Muscle of leg (tissue), 11 donors: ENCODE data around the gene IP6K3. TPM values are rescaled to one million over a fixed set of nuclear protein-coding genes. Genes with fewer than 3 reads are reported as not detected.
A peak's percentile ranks its signal among the peaks of the same experiment; 100 is the strongest.

Experiments used
- DNase-seq: peaks from one replicate; pipeline ENCODE4 v3.0.0; 2013
- H3K27ac ChIP-seq: one replicate; pipeline ENCODE4 v1.5.1; 2013; ENCODE audit warnings: mild to moderate bottlenecking, low read length, control low read depth
- H3K27me3 ChIP-seq: one replicate; pipeline ENCODE4 v1.6.1; 2013; ENCODE audit warnings: low read length; ENCODE audit not compliant: control insufficient read depth, insufficient read depth
- H3K36me3 ChIP-seq: one replicate; pipeline ENCODE4 v1.6.1; 2013; ENCODE audit warnings: low read length; ENCODE audit not compliant: control insufficient read depth, insufficient read depth
- H3K4me1 ChIP-seq: one replicate; pipeline ENCODE4 v1.6.1; 2013; ENCODE audit warnings: low read length; ENCODE audit not compliant: control insufficient read depth, insufficient read depth
- H3K4me3 ChIP-seq: one replicate; pipeline ENCODE4 v1.5.1; 2013; ENCODE audit warnings: low read length, control low read depth
- H3K9me3 ChIP-seq: replicated peaks from 2 replicates; pipeline ENCODE4 v1.6.1; 2013; ENCODE audit warnings: low read depth, low read length; ENCODE audit not compliant: control insufficient read depth
- WGBS: methylation state at CpG from one replicate; pipeline ENCODE4 v1.1.5; 2013; ENCODE audit warnings: missing lambda C conversion rate; ENCODE audit not compliant: insufficient coverage; 5-methylcytosine and 5-hydroxymethylcytosine counted together
- polyA plus RNA-seq, 8 donors: library from polyadenylated mRNA; unstranded; fragments of 120-200 nt; gene quantifications; one replicate each; pipeline versions ENCODE4 v1.2.1 to v1.2.3, GENCODE V29; 2013; ENCODE audit warnings: inconsistent platforms in 1 of 8, low replicate concordance in 1 of 8; ENCODE audit not compliant: insufficient read length in 8 of 8, insufficient read depth in 1 of 8
- total RNA-seq: library from RNA; stranded (reverse); fragments of 120-200 nt; gene quantifications from one replicate; pipeline ENCODE4 v1.2.4, GENCODE V29; 2013

The IP6K3 gene
- total and polyA plus RNA-seq, 9 donors, result 14.2 to 28.1 (median 22.4) TPM

DNA sequence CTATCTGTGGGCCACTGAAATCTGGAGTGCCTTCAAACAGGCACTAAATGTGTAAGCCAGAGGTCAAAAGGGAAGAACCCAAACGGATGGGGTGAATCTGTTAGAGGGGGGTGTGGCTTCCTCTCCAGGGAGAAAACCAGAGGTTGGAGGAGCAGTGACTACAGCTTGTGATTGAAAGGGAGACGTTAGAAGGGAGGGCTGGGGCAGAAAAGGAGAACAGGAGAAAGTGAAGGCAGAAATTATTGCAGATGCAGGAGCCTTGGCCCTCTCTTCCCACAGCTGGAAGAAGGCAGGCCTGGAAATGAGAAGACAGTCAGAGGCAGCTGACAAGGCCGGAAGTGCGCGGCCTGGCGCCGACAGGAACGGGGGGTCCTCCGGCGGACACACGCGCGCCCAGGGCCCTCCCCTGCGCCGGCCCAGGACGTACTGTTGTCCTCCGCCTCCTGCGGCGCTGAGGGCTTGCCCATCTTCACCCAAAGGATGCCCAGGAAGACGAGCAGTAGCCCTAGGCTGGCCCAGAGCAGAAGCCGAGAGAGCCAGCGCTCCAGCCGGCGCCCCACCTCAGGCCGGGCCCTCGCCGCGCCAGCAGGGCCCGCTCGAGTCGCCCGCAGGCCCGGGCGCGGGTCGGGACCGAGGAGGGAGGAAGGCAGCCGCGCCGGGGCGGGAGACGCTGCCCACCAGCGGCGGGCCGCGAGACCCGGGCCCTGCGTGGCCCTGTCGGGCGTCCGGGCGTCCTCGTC, 41.4 kb upstream of the IP6K3 start:
- Histone ChIP-seq H3K4me1 (peaks cover 31% of the 10 kb centered on the region), H3K27ac (peak overlapping the region; percentile 96), H3K4me3 (peak overlapping the region; percentile 63), H3K9me3 (no peaks in the 10 kb centered on the region), H3K36me3 (peaks cover 39% of the 10 kb centered on the region), H3K27me3 (peaks cover 4% of the 10 kb centered on the region)
- peak; percentile 96 for DNase-seq
- WGBS, result under 1% methylated on average over 53 of the region's 53 CpGs

GRCh38 chr6:33787346-33787953, 40.7 kb upstream of the IP6K3 start:
- Histone ChIP-seq H3K27ac (peak overlapping the region; percentile 96), H3K4me3 (peak overlapping the region; percentile 63), H3K27me3 (no peaks in the 10 kb centered on the region), H3K9me3 (no peaks in the 10 kb centered on the region), H3K4me1 (peaks cover 31% of the 10 kb centered on the region), H3K36me3 (peaks cover 46% of the 10 kb centered on the region)
- WGBS, result 68% methylated on average over 3 of the region's 7 CpGs
- DNase-seq, result no peak

GRCh38 chr6:33786736-33787135, 40.0 kb upstream of the IP6K3 start:
- Histone ChIP-seq H3K36me3 (peaks cover 53% of the 10 kb centered on the region), H3K9me3 (no peaks in the 10 kb centered on the region), H3K27ac (peak overlapping the region; percentile 96), H3K27me3 (no peaks in the 10 kb centered on the region), H3K4me1 (peaks cover 34% of the 10 kb centered on the region), H3K4me3 (no peak overlapping the region)
- WGBS, result 38% methylated on average over 1 of the region's 3 CpGs
- no peak for DNase-seq

DNA sequence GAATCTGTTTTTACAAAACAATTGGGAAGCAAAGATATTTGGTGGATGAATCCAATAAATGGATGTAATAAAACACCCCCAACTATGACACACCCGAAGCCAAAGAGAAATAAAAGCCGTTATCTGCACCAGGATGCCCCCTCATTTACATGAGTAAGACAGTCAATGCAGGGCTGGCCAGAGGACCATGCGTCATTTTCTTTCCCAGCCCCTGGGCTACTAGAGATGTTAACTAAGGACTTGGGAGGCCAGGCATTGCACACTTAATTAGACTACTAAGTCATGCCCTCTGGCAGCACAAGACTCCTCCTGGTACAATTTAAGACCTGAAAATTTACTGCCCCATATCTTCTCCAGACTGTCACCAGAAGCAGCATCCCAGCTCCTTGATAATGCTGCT, 39.1 kb upstream of the IP6K3 start:
- Histone ChIP-seq H3K27me3 (no peaks in the 10 kb centered on the region), H3K27ac (no peak overlapping the region), H3K4me1 (peaks cover 37% of the 10 kb centered on the region), H3K36me3 (peaks cover 62% of the 10 kb centered on the region), H3K4me3 (no peak overlapping the region), H3K9me3 (no peaks in the 10 kb centered on the region)
- WGBS, result 83% methylated on average over 1 of the region's 3 CpGs
- DNase-seq, result no peak

DNA sequence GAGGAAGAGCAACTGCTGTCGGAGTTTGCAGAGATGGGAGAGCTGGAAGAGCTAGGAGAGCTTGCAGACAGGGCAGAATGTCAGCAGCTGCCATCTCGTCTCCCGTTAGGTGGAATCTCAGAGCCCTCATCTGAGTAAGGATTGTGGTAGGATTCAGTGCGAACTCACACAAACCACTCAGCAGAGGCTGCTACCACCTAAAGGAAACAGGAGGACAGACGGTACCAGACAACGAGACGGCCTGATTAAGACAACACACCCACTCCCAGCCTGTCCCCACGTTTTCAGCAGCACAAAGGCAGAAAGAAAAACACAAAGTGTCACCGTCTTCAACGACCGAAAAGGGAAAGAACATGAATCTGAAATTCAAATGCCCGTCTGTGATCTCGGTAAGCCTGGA, 38.1 kb upstream of the IP6K3 start:
- H3K4me3 ChIP-seq, result no peak overlapping the region
- DNase-seq, result no peak
- peaks cover 37% of the 10 kb centered on the region for H3K4me1 ChIP-seq
- H3K27me3 ChIP-seq, result no peaks in the 10 kb centered on the region
- H3K27ac ChIP-seq, result no peak overlapping the region
- H3K36me3 ChIP-seq, result peaks cover 72% of the 10 kb centered on the region
- H3K9me3 ChIP-seq, result no peaks in the 10 kb centered on the region
- 61% methylated on average over 4 of the region's 13 CpGs for WGBS

- DNase-seq, result no peak
- Histone ChIP-seq H3K4me3 (no peak overlapping the region), H3K4me1 (peaks cover 31% of the 10 kb centered on the region), H3K9me3 (no peaks in the 10 kb centered on the region), H3K27ac (no peak overlapping the region), H3K27me3 (no peaks in the 10 kb centered on the region), H3K36me3 (peaks cover 81% of the 10 kb centered on the region)
- WGBS, result 93% methylated on average over 7 of the region's 10 CpGs
Observed at GRCh38 chr6:33783781-33784520, 37.2 kb upstream of the IP6K3 start.

- Histone ChIP-seq H3K9me3 (no peaks in the 10 kb centered on the region), H3K4me3 (no peak overlapping the region), H3K4me1 (peaks cover 27% of the 10 kb centered on the region), H3K36me3 (peaks cover 92% of the 10 kb centered on the region), H3K27ac (no peak overlapping the region), H3K27me3 (no peaks in the 10 kb centered on the region)
- no peak for DNase-seq
- WGBS, result 86% methylated on average over 5 of the region's 5 CpGs
Observed at GRCh38 chr6:33782561-33782960, 35.9 kb upstream of the IP6K3 start.

DNA sequence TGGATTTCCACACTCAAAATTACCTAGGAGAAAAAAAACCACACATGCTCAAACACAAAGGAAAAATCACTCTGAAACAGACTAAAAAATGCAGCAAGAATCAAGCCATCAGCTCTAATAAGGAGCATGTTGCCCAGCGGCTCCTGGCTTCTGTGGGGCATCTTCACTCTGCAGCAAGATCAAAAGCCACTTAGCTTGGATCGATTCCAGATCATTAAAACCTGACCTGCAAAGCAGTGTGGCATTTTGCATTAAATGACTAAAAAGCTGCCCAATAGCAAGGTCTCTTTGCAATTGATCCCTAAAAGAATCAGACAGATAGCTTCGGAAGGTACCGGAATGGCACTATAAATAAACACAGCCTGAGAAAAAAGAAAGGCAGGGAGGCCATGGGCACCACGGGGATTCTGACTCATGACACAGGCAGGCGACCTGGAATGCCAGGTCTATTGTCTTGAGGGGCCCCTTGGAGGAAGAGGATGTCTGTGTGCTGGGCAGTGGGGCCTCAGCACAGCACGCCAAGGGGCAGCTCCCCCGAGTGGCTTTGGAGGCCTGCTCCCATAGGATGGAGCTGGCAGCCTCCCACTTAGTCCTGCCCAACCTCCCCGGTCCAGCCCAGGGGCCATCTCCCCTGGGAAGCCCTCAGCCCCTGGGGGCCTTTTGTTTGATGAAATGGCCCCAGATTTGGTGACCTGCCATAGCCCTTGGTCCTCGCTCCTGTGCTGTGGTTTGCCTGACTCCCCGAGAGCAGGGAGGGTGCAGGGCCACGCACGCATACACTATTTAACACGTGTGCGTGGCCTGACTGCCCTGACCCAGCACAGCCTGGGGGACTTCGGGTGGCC, 34.6 kb upstream of the IP6K3 start:
- no peak overlapping the region for H3K4me3 ChIP-seq
- H3K27me3 ChIP-seq, result no peaks in the 10 kb centered on the region
- peaks cover 19% of the 10 kb centered on the region for H3K4me1 ChIP-seq
- H3K9me3 ChIP-seq, result no peaks in the 10 kb centered on the region
- 71% methylated on average over 13 of the region's 16 CpGs for WGBS
- no peak for DNase-seq
- H3K36me3 ChIP-seq, result peaks cover 98% of the 10 kb centered on the region
- H3K27ac ChIP-seq, result no peak overlapping the region

DNA sequence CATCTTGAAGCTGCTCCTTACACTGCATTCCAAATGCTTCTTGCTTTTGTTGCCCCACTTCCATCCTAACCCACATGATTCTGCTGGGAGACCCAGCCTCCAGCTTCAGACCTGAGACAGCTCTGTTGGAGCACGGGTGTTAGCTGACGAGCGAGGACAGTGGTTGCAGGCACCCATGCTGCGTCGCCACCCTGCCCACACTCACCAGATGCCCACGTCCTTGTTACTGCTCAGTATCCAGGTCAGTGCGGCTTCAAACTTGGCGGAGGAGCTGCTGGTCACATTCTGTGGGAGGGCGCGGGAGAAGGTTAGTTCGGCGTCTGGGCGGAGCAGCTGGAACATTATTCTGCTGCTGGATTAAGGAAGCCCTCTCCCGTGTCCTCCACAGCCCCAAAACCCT, 33.2 kb upstream of the IP6K3 start:
- Histone ChIP-seq H3K27me3 (no peaks in the 10 kb centered on the region), H3K4me3 (no peak overlapping the region), H3K27ac (no peak overlapping the region), H3K36me3 (peaks cover 99% of the 10 kb centered on the region), H3K4me1 (peaks cover 6% of the 10 kb centered on the region), H3K9me3 (no peaks in the 10 kb centered on the region)
- no peak for DNase-seq
- 94% methylated on average over 12 of the region's 14 CpGs for WGBS
